ENCODE results near the gene XPO1.

The XPO1 gene

GRCh38 chr2:61439241-61440002 is 98.7 kb downstream of the XPO1 start:
- DNase-seq (ENCODE audit: low spot score) = no peak
- no peak for TF ChIP-seq CTCF (IDR thresholded peaks at IDR 0.05; ENCODE audit: borderline replicate concordance, control extremely low read depth, extremely low read depth, insufficient read depth, missing control alignments)
- in situ Hi-C loops (cut with MboI; ENCODE audit: low sequenced_read_pairs, unreplicated experiment) = no loop called here

DNA sequence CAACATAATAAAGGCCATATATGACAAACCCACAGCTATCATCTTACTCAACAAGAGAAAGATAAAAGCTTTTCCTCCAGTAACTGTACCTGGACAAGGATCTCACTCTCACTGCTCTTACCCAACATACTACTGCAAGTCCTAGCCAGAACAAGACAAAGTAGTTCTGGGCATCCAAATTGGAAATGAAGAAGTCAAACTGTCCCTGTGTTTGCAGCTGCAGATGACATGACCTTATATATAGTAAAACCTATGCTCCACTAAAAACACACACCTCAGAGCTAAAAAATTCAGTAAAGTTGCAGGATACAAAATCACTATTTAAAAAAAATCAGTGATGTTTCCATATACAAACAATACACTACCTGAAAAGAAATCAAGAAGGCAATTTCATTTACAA is 99.5 kb downstream of the XPO1 start:
- in situ Hi-C loops (cut with MboI; ENCODE audit: low sequenced_read_pairs, unreplicated experiment) = no loop called here
- no peak for DNase-seq (ENCODE audit: low spot score)
- no peak for TF ChIP-seq CTCF (IDR thresholded peaks at IDR 0.05; ENCODE audit: borderline replicate concordance, control extremely low read depth, extremely low read depth, insufficient read depth, missing control alignments)

DNA sequence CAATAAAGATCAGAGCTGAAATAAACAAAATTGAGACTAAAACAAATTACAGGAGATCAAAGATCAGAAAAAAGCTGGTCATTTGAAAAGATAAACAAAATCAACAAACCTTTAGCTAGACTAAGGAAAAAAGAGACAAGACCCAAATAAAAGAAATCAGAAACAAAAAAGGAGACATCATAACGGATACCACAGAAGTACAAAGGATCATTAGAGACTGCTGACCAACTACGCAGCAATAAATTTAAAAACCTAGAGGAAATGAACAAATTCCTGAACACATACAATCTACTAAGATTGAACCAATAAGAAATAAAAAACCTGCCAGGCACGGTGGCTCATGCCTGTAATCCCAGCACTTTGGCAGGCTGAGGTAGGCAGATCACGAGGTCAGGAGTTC is 101.0 kb downstream of the XPO1 start:
- no peak for DNase-seq (ENCODE audit: low spot score)
- no peak for TF ChIP-seq CTCF (IDR thresholded peaks at IDR 0.05; ENCODE audit: borderline replicate concordance, control extremely low read depth, extremely low read depth, insufficient read depth, missing control alignments)
- in situ Hi-C loops (cut with MboI; ENCODE audit: low sequenced_read_pairs, unreplicated experiment) = no loop called here

- DNase-seq (ENCODE audit: low spot score) = no peak
- in situ Hi-C loops (cut with MboI; ENCODE audit: low sequenced_read_pairs, unreplicated experiment) = no loop called here
- no peak for TF ChIP-seq CTCF (IDR thresholded peaks at IDR 0.05; ENCODE audit: borderline replicate concordance, control extremely low read depth, extremely low read depth, insufficient read depth, missing control alignments)
Observed at GRCh38 chr2:61436092-61436491, 102.1 kb downstream of the XPO1 start.

DNA sequence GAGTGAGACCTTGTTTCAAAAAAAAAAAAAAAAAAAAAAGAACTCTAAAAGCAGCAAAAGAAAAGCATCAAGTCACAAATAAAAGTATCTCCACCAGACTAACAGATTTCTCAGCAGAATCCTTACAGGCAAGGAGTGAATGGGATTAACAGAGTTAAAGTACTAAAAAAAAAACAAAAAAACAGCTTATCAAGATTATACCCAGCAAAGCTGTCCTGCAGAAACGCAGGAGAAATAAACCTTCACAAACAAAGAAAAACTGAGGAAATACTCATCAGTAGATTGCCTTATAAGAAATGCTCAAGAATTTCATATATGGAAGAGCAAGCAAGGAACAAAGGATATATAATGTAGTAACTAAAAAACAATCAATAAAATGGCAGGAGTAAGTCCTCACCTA is 102.9 kb downstream of the XPO1 start:
- in situ Hi-C loops (cut with MboI; ENCODE audit: low sequenced_read_pairs, unreplicated experiment) = no loop called here

GRCh38 chr2:61434314-61434713 is 103.8 kb downstream of the XPO1 start:
- TF ChIP-seq CTCF (IDR thresholded peaks at IDR 0.05; ENCODE audit: borderline replicate concordance, control extremely low read depth, extremely low read depth, insufficient read depth, missing control alignments) = no peak
- DNase-seq (ENCODE audit: low spot score) = no peak
- in situ Hi-C loops (cut with MboI; ENCODE audit: low sequenced_read_pairs, unreplicated experiment) = no loop called here

More for the DNA sequence above, 102.9 kb downstream of the XPO1 start:
- no peak for TF ChIP-seq CTCF (IDR thresholded peaks at IDR 0.05; ENCODE audit: borderline replicate concordance, control extremely low read depth, extremely low read depth, insufficient read depth, missing control alignments)
- no peak for DNase-seq (ENCODE audit: low spot score)
